ENCODE measurements around the gene STK39.
"Not testable (repeated sequence)": the region's sequence is repeated elsewhere in the genome, so short reads cannot be mapped to it uniquely, and the experiment has no call there.

Gene STK39

DNA sequence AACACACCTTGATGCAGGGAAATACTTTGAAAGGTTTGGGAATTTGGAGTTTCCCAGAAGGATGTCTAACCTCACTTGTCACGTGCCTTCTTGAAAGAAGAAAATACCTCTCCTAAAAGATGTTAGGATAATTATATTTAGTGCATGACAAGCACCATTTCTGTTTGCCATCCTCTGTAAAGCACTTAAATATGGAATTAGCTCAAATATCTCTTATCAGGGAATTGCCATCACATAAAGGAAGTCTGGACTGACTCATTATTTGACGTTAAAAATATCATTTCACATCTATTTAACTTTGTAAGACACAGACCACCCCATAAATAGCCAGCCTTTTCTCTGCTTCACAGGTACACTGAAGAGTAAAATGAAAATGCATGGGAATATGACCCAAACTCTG lies 140.1 kb downstream of the STK39 start:
- in situ Hi-C loops (cut with HindIII; ENCODE audit: low sequenced_read_pairs) = loop anchor here (25.0 kb wide), 1 partner anchor 145 kb away; no protein-coding TSS in a partner anchor

DNA sequence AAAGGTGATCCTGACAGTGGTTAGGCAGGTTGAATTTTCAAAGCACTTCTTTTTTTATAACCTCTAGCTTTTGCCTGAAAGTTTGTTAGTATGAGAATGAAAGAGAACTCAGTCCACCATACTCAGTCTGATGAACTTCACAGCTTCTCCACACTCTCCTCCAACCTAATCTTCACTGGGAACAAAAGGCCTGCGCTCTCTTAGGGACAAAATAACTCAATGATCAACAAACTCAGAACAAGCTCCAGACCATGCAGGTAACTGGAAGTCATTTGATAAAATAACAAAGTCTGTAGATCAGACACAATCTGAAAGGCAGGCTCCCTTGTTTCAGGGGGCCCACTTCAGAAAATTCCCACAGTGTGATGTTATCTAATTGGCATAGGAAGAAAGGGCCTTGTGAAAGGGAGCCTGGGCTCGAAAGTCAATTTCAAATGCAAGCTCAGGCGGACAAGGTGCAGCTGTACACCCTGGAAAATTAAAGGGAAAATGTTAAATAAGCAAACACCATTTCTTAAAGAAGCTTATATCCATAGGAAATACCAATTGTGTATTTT lies 142.2 kb downstream of the STK39 start:
- in situ Hi-C loops (cut with HindIII; ENCODE audit: low sequenced_read_pairs) = loop anchor here (25.0 kb wide), 1 partner anchor 143 kb away; no protein-coding TSS in a partner anchor

DNA sequence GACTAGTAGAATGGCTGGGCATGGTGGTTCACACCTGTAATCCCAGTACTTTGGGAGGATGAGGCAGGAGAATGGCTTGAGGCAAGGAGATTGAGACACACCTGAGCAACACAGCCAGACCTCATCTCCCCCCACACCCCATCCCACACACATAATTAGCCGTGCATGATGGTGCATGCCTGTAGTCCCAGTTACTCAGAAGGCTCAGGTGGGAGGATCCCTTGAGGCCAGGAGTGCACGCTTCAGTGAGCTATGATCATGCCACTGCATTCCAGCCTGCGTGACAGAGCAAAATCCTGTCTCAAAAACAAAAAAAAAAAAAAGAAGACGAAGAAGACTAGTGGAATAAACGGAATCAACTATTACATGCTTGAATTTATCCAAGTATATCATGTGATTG lies 150.0 kb downstream of the STK39 start:
- in situ Hi-C loops (cut with HindIII; ENCODE audit: low sequenced_read_pairs) = no loop called here

DNA sequence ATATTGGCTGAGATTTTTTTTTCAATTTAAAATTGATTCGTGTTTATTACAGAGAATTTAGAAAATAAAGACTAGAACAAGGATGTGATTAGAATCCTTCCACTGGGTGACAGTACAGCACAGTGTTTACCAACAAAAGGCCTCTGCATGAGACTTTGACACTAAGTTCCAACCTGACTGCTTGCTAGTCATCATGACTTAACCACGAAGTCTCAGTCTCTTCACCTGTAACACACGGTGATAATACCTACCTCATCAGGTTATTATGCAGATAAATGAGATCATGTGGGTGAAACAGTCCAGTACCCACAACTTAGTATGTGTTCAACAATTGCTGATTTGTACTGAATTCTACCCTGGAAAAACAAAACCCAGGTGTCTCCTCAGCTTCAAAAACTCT lies 151.2 kb downstream of the STK39 start:
- in situ Hi-C loops (cut with HindIII; ENCODE audit: low sequenced_read_pairs) = no loop called here

DNA sequence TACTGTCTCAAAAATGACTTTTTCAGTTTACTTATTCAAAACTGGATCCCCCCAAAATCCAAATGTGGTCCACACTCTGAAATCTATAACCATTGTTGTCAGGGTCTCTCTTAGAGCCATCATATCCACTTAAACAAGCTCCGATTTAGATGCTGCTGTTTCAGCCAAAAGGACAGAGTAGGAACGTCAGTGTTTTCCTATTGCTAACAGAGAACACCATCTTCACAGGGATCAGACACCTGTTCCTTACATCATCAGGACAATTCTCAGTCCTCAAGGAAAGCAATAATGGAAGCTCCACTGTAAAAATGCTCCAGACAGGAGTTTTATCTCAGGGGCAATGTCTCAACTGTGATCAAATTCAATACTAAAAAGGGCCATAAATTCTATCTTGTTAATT lies 155.4 kb downstream of the STK39 start:
- in situ Hi-C loops (cut with HindIII; ENCODE audit: low sequenced_read_pairs) = no loop called here

DNA sequence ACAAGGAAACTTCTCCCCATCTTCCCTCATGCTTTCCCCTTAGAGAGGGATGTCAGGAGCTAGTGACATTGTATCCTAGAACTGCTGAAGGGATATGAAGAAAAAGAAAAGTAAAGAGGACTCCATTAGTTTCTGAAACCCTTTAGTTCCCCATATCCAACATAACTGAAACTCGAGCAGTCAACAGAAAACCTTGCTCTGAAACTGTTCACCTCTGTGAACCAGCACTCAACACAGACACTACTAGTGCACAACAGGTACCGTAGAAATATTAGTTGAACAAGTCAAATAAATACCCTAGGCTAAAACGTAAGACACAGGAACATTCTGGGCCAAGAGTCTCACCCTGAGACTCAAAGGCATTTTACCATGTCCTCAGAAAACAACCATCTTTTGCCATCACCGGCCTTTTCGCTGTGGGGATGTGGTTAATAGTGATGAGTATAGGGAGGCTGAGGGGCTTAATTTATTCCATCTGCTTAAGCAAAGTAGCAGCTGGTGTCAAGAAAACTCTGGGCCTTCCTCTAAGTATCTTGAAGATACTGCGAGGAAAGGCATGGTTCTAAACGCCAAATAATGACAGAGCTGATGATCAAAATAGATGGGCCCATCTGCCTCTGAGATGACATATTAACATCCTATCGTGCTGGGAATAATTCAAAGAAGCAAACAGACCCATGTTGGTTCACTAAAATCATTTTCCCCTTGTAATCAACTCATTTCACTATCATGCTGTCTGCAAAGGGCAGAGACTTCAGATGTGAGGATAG lies 156.8 kb downstream of the STK39 start:
- in situ Hi-C loops (cut with HindIII; ENCODE audit: low sequenced_read_pairs) = no loop called here

DNA sequence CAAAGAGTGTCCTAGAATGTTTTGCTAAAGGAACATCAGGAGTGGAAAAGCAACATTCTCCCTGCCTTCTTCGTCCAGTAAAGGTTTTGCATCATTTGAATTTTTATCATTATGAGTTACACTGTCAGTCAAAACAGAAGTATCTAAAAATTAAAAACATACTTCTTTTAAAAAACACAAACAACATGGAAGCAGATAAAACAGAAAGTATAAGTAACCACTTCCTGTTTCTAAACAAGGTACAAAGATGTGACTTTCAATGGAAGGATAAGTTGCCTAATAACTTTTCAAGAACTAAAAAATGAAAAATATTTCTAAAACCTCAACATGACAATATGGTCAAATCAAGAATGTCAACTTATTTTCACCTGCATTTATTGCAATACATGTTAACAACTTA lies 158.2 kb downstream of the STK39 start:
- in situ Hi-C loops (cut with HindIII; ENCODE audit: low sequenced_read_pairs) = no loop called here

DNA sequence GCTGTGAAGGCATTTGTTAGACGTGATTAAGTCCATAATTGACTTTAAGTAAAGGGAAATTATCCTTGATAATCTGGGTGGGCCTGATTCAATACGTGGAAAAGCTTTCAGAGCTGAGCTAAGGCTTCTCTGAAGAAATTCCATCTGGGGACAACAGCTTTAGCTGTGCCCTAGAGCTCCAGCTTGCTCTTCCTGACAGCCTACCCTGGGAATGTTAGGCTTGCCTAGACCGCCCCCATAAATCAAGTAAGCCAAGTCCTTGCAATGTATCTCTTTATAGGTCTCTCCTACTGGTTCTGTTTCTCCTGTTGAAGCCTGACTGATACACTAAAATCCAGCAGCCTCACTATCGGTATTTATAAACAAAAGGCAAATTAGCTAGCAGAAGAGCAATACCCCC lies 160.0 kb downstream of the STK39 start:
- in situ Hi-C loops (cut with HindIII; ENCODE audit: low sequenced_read_pairs) = no loop called here

DNA sequence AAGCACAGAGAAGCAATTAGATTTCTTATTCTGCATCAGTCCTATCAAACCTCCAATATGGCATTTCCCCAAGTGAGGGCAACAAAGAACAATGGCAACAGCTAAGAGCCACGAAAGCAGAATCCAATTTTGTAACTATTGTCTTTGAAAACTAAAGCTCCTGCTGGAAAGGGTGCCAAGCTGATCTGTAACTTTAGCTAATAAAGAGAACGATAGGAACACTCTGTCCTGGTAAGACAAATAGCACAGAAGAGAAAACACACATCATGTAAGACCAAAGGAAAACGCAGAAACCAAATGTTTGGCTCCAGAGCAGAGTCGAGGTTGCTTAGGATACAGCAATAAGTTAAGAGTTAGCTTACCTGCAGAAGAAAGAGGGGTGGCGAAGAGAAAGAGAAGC lies 160.5 kb downstream of the STK39 start:
- in situ Hi-C loops (cut with HindIII; ENCODE audit: low sequenced_read_pairs) = no loop called here

DNA sequence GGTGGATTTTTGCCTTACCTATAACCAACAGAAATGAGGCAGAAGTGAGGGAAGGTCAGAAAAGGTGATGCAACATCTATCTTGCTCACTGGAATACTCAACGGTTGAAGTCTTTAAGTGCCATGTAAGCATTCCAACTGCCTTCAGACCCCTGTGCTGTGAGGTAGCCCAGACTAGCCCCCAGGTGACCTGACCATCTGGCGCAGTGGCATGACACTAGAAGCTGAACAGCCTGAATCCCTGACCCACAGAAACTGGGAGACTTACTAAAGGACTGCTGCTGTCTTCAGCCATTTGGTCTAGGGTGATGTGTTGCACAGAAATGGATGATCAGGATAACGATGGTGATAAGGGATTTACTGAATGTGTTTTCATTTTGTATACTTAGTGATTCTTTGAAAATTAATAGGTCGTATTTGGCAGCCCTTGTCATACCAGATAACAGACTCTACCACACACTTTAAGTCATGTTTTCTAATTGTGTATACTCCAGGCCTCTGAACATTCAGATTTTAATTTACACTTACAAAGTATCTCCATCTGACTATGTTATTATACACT lies 161.5 kb downstream of the STK39 start:
- in situ Hi-C loops (cut with HindIII; ENCODE audit: low sequenced_read_pairs) = no loop called here

DNA sequence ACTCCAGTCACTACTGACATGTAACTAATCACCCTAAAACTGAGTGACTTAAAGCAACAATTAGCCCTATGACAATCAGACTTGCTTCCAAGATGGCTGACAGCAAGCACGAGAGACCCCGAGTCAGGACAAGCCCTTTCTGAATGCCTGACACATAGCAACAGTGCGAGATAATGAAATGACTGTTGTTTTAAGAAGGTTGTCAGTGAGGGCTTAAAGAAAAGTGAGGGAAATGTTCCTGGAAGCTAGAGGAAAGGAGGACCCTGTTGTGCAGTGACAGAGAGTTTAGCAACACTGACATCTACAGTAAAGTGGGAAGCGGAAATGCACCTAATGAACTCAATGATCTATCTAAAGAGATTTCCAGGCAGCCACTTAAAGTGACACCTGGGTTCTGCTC lies 163.1 kb downstream of the STK39 start:
- in situ Hi-C loops (cut with HindIII; ENCODE audit: low sequenced_read_pairs) = no loop called here

DNA sequence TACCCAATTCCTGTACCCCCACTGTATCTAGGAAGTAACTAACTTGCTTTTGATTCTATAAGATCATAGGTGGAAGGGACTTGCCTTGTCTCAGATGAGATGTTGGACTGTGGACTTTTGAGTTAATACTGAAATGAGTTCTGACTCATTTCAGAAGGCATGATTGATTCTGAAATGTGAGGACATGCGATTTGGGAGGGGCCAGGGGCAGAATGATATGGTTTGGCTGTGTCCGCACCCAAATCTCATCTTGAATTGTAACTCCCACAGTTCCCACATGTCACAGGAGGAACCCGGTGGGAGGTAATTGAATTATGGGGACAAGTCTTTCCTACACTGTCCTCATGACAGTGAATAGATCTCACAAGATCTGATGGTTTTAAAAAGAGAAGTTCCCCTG lies 165.9 kb downstream of the STK39 start:
- in situ Hi-C loops (cut with HindIII; ENCODE audit: low sequenced_read_pairs) = not testable (repeated sequence)

DNA sequence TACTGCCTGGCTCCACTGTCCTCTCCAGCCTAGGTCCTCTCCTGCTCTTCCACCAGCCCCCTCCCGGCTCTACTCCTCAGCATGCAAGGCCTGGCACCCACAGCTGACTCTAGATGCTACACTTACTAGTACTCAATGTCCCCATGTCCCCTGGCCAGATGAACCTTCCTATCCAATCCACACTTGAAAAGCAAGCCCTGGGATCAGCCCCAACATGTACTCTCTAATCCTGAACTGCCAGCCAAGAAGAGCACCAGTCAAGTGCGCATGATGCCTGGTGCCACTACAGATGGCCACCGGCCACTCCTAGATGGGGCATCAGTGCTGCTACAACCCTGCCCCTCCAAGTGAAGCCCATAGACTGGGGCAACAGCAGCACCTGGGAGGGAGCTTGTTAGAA lies 168.2 kb downstream of the STK39 start:
- in situ Hi-C loops (cut with HindIII; ENCODE audit: low sequenced_read_pairs) = no loop called here

DNA sequence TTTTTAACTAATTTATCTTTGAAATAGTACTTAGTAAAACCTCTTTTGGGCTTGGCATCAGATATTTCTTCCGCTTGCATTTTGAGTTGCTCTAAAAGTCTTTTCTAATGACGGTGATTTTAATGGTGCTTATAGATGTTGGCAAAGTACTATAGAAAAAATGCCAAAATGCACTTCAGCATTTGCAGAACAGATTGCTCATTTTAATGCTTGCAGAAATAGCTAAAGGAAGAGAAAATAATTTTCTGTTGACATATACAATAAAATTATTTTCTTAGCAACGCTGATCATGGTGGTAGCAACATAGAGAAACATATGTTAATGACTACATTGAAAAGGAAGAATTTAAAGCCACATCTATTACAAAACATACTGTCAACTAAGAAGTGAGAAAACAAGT lies 170.7 kb downstream of the STK39 start:
- in situ Hi-C loops (cut with HindIII; ENCODE audit: low sequenced_read_pairs) = no loop called here

DNA sequence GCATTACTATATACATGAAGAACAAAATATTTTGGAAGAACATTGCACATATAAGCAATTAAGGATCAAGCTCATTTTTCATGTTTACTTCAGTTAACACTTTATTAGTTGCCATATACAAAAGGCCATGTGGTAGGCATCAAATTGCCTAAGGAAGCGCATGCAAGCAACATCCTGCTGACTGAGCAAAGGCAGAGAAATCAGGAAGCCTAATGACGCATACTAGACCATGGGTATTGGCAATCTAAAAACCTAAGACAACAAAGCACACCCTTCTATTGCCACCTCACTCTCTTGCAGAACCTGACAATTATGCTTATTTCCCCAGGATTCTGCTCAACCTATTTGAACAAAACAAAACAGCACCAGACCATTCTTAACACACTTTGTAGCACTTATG lies 171.9 kb downstream of the STK39 start:
- in situ Hi-C loops (cut with HindIII; ENCODE audit: low sequenced_read_pairs) = no loop called here

DNA sequence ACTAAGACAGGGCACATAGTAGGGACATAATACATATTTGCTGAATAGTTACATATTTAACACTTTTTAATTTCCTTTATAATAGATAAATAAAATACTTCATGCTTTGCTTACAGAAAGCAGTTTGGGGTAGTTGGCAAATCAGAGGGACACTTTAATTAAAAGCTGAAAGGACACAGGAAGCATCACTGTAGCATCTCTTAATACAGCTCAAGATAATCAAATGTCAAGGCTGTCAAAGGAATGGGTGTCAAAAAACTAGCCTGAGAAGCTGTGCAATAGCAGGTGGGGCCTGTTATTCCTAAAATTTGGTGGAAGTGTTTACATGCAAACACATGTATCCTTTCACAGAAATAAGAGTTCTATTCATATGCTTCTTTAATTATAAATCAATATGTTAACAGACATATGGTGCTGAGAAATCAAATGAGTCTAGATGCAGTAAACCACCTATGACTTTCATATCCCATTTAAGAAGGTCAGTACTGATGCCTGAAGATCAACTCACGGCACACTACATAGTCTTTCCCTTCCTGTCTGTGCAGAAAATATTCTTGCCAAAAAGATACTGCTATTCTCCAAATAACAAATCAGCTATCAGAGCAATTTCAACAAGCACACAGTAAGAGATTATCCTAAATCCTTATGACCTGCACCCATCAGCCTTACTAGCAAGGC lies 174.6 kb downstream of the STK39 start:
- in situ Hi-C loops (cut with HindIII; ENCODE audit: low sequenced_read_pairs) = no loop called here

DNA sequence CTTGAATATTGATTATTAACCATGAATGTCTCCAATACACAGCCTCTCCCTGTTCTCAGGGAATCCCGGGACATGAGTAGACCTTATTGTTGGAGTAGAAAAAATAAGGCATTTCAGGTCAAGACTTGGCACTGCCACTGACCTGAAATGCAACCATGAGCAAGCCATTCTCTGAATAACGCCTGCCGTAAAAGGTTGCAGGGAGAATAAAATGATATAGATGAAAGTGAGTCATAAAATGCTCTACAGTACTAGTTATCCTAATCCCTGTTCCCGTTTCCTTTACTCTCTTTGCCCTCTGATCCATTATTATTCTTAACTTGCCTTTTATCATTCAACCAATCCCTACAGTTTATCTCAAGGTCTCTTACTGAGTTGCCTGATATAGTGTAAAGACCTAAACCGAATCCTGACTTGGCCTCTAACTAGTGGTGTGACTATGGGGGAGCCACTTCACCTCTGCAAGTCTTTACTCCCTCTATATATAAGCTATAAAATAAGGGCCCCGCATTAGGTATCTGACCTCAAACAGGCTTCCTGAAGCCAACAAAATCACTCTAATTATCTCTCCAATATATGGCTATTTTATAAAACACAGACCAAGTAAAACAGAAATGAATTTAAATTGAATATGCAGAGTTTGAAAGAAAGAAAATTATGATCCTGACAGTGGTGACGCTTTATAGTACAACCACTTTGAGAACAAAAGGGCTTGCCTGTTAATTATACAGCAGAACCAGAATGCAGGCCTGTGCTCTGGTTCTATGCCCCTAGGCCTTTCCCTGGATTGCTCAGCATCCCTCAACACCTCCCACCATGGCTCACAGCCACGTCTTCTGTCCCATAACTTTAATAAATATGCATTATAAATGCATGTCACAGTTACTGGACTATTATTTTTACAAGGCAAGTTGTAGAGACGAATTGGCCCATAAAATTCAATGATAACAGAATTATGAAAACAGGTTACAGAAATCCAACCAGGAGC lies 183.1 kb downstream of the STK39 start:
- in situ Hi-C loops (cut with HindIII; ENCODE audit: low sequenced_read_pairs) = no loop called here

DNA sequence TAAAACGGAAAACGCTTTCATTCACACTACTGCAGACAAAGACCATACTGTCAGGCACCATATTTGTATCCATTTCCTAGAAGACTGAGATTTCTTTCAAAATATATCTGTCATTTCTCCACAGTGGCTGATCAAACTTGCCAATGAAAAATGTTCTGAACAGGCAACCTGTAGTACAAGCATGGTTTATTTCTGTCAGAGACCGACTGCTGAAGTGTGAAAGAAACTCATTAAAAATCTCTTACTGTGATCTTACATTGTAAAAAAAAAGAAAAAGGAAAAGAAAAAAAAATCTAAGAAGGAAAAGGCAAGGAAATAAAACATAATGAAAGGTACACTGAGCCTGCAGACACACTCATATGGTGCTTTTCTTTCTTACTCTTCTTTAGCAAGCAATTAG lies 184.5 kb downstream of the STK39 start:
- in situ Hi-C loops (cut with HindIII; ENCODE audit: low sequenced_read_pairs) = no loop called here

DNA sequence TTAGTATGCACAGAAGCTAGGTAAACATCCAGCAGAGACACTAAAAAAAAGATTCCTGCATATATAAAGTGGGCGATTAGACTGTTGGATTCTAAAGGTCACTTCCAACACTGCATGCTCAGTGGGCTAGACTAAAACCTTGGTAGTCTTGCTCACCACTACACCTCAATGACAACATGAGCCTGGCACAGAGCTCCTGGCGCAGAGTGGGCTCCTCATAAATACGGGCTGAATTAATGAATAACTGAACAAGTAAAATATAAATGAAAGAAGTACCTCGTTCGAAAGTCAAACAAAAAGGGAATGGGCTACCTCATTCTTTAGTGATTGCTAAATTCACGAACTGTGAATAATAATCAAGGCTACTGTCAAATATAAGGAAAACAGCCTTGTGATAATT lies 185.3 kb downstream of the STK39 start:
- in situ Hi-C loops (cut with HindIII; ENCODE audit: low sequenced_read_pairs) = no loop called here

DNA sequence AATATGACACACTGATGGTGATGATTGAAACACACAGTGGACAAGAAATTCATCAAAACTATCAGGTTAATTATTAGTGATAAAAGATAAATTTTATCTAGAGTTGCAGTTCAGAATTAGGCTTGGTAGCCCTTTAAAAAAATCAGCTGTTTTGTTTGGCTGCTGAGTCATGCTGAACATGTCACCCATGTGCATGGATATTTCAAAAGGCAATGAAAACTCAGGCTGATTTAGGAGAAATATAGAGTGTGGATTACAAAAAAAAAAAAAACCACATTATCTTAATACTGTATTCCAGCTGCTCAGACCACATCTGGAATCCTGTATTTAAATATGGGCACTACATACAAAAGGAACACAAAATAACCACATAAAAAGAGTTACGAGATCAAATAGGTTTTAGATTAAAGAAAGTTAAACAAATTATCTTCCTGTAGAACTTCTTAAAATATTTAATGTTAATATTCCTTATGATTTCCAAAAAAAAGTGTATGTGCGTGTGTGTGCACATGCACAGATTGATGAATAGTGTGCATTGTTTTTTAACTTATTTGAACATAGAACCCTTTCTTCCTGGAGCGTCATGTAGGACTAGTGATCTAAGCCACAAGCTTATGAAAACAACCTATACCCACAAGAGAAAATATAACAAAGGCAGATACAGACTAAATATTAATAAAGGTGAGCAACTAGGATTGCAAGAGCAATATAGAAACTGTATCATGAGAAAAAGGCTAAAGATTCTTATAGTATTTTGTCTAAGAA lies 186.2 kb downstream of the STK39 start:
- in situ Hi-C loops (cut with HindIII; ENCODE audit: low sequenced_read_pairs) = no loop called here

All from endothelial cell of hepatic sinusoid (primary cell).